NT2/D1 (cell line): Measurements from ENCODE around the gene ADAMTS12.

Source experiments
- SUZ12 ChIP-seq: IDR thresholded peaks from 2 replicates; pipeline ENCODE4 v1.6.1; 2011; ENCODE audit not compliant: insufficient read length, insufficient read depth; ENCODE audit errors: extremely low read depth
- YY1 ChIP-seq: IDR thresholded peaks from 2 replicates; pipeline ENCODE4 v1.6.1; 2011; ENCODE audit not compliant: insufficient read length, insufficient read depth
- ZNF274 ChIP-seq: IDR thresholded peaks from 2 replicates; pipeline ENCODE4 v1.6.1; 2011; ENCODE audit warnings: mild to moderate bottlenecking, low read depth, low read length

- no peak for TF ChIP-seq SUZ12
- TF ChIP-seq YY1 = no peak
- no peak for TF ChIP-seq ZNF274
These were observed 97.1 kb downstream of the ADAMTS12 start for GRCh38 chr5:33794550-33795181.
